Tibial nerve (tissue), 4 donors: ENCODE results near the gene FAM185A. TPM values are rescaled to one million over a fixed set of nuclear protein-coding genes. Genes with fewer than 3 reads are reported as not detected.
"Not testable (repeated sequence)": the region's sequence is repeated elsewhere in the genome, so short reads cannot be mapped to it uniquely, and the experiment has no call there.

Source experiments
- DNase-seq, 2 donors: peaks; one replicate each; pipeline ENCODE4 v3.0.0-alpha.2; 2019; ENCODE audit warnings: low spot score in 2 of 2
- H3K27ac ChIP-seq, 4 donors: fragments of 200-600 bp; sonication (generic) in 3 of 4; one replicate each; pipeline ENCODE4 v1.5.1; 2017 to 2019; ENCODE audit warnings: mild to moderate bottlenecking in 1 of 4
- H3K27me3 ChIP-seq, 2 donors: fragments of 200-600 bp; sonication (generic) in 1 of 2; one replicate each; pipeline versions ENCODE4 v1.5.1 to v1.6.0; 2017 to 2019
- H3K36me3 ChIP-seq, 3 donors: fragments of 200-600 bp; sonication (generic); one replicate each; pipeline ENCODE4 v1.5.1; 2018 to 2019
- H3K4me1 ChIP-seq, 4 donors: fragments of 200-600 bp; sonication (generic) in 3 of 4; one replicate each; pipeline ENCODE4 v1.5.1; 2017 to 2019
- H3K4me3 ChIP-seq, 4 donors: fragments of 200-600 bp; sonication (generic) in 3 of 4; one replicate each; pipeline ENCODE4 v1.5.1; 2017 to 2019; ENCODE audit warnings: mild to moderate bottlenecking in 1 of 4, moderate library complexity in 1 of 4
- H3K9me3 ChIP-seq, 4 donors: fragments of 200-600 bp; sonication (generic) in 3 of 4; one replicate each; pipeline ENCODE4 v1.5.1; 2017 to 2019
- CTCF ChIP-seq, 5 experiments: fragments of 200-600 bp in 3 of 5; fragments of 450-650 bp in 2 of 5; sonication (generic) in 3 of 5; IDR thresholded peaks; one replicate each; pipeline ENCODE4 v1.5.1; 2016 to 2019; ENCODE audit warnings: antibody characterized with exemption in 5 of 5, mild to moderate bottlenecking in 3 of 5, moderate library complexity in 2 of 5
- WGBS, 2 donors: methylation state at CpG; one replicate each; pipeline ENCODE4 v1.1.5; 2018; 5-methylcytosine and 5-hydroxymethylcytosine counted together
- total RNA-seq, 4 donors: library from RNA; depleted of rRNA; stranded (reverse); fragments of >200 nt; gene quantifications; one replicate each; pipeline ENCODE4 v1.1.0, GENCODE V29; 2016

FAM185A gene
- total RNA-seq, 4 donors from 2014 or later: 18.0 to 39.3 (median 36.4) TPM

GRCh38 chr7:102745494-102746288 lies 3.1 kb upstream of the FAM185A start:
- not testable (repeated sequence) for H3K4me3 ChIP-seq, H3K9me3 ChIP-seq, H3K27ac ChIP-seq, H3K36me3 ChIP-seq, H3K27me3 ChIP-seq, DNase-seq
- TF ChIP-seq CTCF (IDR thresholded peaks at IDR 0.05): peak in 1 of 5 experiments; percentile 11
- peaks cover 0 to 20% (median 6%) of the 10 kb centered on the region in 4 donors for H3K4me1 ChIP-seq
- WGBS, 2 donors: 69 to 72% methylated on average over 4 of the region's 4 CpGs

- not testable (repeated sequence) for H3K27me3 ChIP-seq, H3K36me3 ChIP-seq, H3K9me3 ChIP-seq, DNase-seq
- Histone ChIP-seq H3K4me3 (peak overlapping the region; percentile 57 to 91 (median 68)), H3K4me1 (peaks cover 0 to 20% (median 6%) of the 10 kb centered on the region in 4 donors), H3K27ac (peak overlapping the region in 3 of 4 donors; percentile 77 to 82 (median 82))
- WGBS, 2 donors: 9 to 12% methylated on average over 7 to 9 of the region's 26 CpGs
Observed at GRCh38 chr7:102749445-102749786, 617 bp downstream of the FAM185A start.

GRCh38 chr7:102758227-102758626 lies 9.4 kb downstream of the FAM185A start:
- H3K36me3 ChIP-seq: peaks cover 0 to 12% (median 0%) of the 10 kb centered on the region in 3 donors
- WGBS, 2 donors: 63 to 67% methylated on average over 1 of the region's 1 CpG
- DNase-seq, H3K27me3 ChIP-seq, H3K4me3 ChIP-seq, H3K27ac ChIP-seq, H3K4me1 ChIP-seq, H3K9me3 ChIP-seq: not testable (repeated sequence)
- peak in 2 of 5 experiments; percentile 16 to 27 for TF ChIP-seq CTCF (IDR thresholded peaks at IDR 0.05)

- H3K27me3 ChIP-seq: not testable (repeated sequence)
- WGBS, 2 donors: 81 to 82% methylated on average over 1 of the region's 1 CpG
Observed at GRCh38 chr7:102759934-102760333, 11.1 kb downstream of the FAM185A start.

GRCh38 chr7:102761234-102761633 lies 12.4 kb downstream of the FAM185A start:
- not testable (repeated sequence) for H3K4me3 ChIP-seq, DNase-seq, H3K27ac ChIP-seq, H3K27me3 ChIP-seq, H3K36me3 ChIP-seq, H3K9me3 ChIP-seq, H3K4me1 ChIP-seq
- 81 to 82% methylated on average over 1 of the region's 1 CpG for WGBS, 2 donors

More at GRCh38 chr7:102759934-102760333, 11.1 kb downstream of the FAM185A start:
- not testable (repeated sequence) for H3K4me1 ChIP-seq, H3K27ac ChIP-seq, H3K9me3 ChIP-seq, H3K4me3 ChIP-seq, H3K36me3 ChIP-seq, DNase-seq

- H3K4me3 ChIP-seq, H3K9me3 ChIP-seq, H3K27me3 ChIP-seq, H3K36me3 ChIP-seq, DNase-seq, H3K27ac ChIP-seq, H3K4me1 ChIP-seq: not testable (repeated sequence)
- WGBS, 2 donors: 59 to 60% methylated on average over 6 of the region's 6 CpGs
Observed at GRCh38 chr7:102763295-102763905, 14.6 kb downstream of the FAM185A start.

GRCh38 chr7:102769657-102770192 lies 20.9 kb downstream of the FAM185A start:
- 22 to 64% methylated on average over 1 to 2 of the region's 3 CpGs for WGBS, 2 donors
- H3K4me3 ChIP-seq, DNase-seq, H3K9me3 ChIP-seq, H3K27me3 ChIP-seq, H3K27ac ChIP-seq, H3K4me1 ChIP-seq, H3K36me3 ChIP-seq: not testable (repeated sequence)

- not testable (repeated sequence) for H3K27me3 ChIP-seq, H3K36me3 ChIP-seq, H3K4me3 ChIP-seq, H3K9me3 ChIP-seq, DNase-seq, H3K4me1 ChIP-seq, H3K27ac ChIP-seq
- 66 to 85% methylated on average over 2 to 3 of the region's 3 CpGs for WGBS, 2 donors
Observed at GRCh38 chr7:102770467-102770866, 21.7 kb downstream of the FAM185A start.

- not testable (repeated sequence) for DNase-seq, H3K4me1 ChIP-seq, H3K9me3 ChIP-seq, H3K27me3 ChIP-seq, H3K4me3 ChIP-seq, H3K27ac ChIP-seq
- H3K36me3 ChIP-seq: peaks cover 0 to 11% (median 0%) of the 10 kb centered on the region in 3 donors
Observed at GRCh38 chr7:102776217-102776616, 27.4 kb downstream of the FAM185A start.

- not testable (repeated sequence) for H3K4me1 ChIP-seq, H3K4me3 ChIP-seq, H3K9me3 ChIP-seq, DNase-seq, H3K27ac ChIP-seq, H3K27me3 ChIP-seq
- peaks cover 0 to 15% (median 0%) of the 10 kb centered on the region in 3 donors for H3K36me3 ChIP-seq
- WGBS, 2 donors: 40 to 45% methylated on average over 3 of the region's 3 CpGs
Observed at GRCh38 chr7:102778663-102779062, 29.9 kb downstream of the FAM185A start.

GRCh38 chr7:102780926-102781325 lies 32.1 kb downstream of the FAM185A start:
- not testable (repeated sequence) for H3K27me3 ChIP-seq, H3K27ac ChIP-seq, DNase-seq, H3K4me1 ChIP-seq, H3K4me3 ChIP-seq, H3K9me3 ChIP-seq
- WGBS, 2 donors: 96 to 97% methylated on average over 10 of the region's 10 CpGs
- peaks cover 0 to 15% (median 0%) of the 10 kb centered on the region in 3 donors for H3K36me3 ChIP-seq
